Panc1 (cell line): ENCODE data around the gene PLN.

Experiments used
- CTCF ChIP-seq: fragments of 450-650 bp; IDR thresholded peaks from 2 replicates; pipeline ENCODE4 v1.5.1; 2017; ENCODE audit warnings: mild to moderate bottlenecking
- POLR2AphosphoS5 ChIP-seq: IDR thresholded peaks from 2 replicates; pipeline ENCODE4 v1.6.1; 2012; ENCODE audit warnings: mild to moderate bottlenecking, low read depth, low read length, moderate library complexity
- SIN3A ChIP-seq: IDR thresholded peaks from 2 replicates; pipeline ENCODE4 v1.6.1; 2012; ENCODE audit warnings: low read depth, mild to moderate bottlenecking, low read length, moderate library complexity, borderline replicate concordance; ENCODE audit not compliant: insufficient read depth
- TCF7L2 ChIP-seq: IDR thresholded peaks from 2 replicates; pipeline ENCODE4 v1.6.1; 2011; ENCODE audit warnings: mild to moderate bottlenecking, low read depth, low read length, inconsistent platforms
- TF ChIP-seq, protein P1 (sequence below), 2 experiments: IDR thresholded peaks; 2 replicates each; pipeline ENCODE4 v1.6.1; 2011 to 2012; ENCODE audit warnings: low read depth in 2 of 2, control low read depth in 1 of 2, low read length in 1 of 2, mild to moderate bottlenecking in 1 of 2, moderate library complexity in 1 of 2; ENCODE audit not compliant: insufficient read depth in 1 of 2

DNA sequence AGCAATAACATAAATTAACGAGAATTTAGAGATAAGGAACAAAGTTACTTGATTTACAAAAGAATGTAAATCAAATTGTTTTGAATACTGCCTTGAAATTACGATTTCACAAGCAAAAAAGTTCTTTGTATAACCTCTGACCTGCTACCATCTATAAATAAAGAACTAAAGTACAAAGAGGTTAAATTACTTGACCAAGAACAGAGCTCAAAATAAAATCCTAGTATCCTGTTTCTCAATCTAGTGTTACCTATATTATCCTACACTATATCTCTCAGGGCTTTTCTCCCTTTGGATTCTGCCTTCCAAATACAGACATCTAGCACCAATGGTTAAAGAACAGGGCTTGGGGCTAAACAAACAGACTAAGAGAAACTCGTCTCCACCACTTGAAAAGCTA lies 43.8 kb downstream of the PLN start:
- no peak for TF ChIP-seq CTCF
- TF ChIP-seq POLR2AphosphoS5: no peak
- TF ChIP-seq, protein P1, sequence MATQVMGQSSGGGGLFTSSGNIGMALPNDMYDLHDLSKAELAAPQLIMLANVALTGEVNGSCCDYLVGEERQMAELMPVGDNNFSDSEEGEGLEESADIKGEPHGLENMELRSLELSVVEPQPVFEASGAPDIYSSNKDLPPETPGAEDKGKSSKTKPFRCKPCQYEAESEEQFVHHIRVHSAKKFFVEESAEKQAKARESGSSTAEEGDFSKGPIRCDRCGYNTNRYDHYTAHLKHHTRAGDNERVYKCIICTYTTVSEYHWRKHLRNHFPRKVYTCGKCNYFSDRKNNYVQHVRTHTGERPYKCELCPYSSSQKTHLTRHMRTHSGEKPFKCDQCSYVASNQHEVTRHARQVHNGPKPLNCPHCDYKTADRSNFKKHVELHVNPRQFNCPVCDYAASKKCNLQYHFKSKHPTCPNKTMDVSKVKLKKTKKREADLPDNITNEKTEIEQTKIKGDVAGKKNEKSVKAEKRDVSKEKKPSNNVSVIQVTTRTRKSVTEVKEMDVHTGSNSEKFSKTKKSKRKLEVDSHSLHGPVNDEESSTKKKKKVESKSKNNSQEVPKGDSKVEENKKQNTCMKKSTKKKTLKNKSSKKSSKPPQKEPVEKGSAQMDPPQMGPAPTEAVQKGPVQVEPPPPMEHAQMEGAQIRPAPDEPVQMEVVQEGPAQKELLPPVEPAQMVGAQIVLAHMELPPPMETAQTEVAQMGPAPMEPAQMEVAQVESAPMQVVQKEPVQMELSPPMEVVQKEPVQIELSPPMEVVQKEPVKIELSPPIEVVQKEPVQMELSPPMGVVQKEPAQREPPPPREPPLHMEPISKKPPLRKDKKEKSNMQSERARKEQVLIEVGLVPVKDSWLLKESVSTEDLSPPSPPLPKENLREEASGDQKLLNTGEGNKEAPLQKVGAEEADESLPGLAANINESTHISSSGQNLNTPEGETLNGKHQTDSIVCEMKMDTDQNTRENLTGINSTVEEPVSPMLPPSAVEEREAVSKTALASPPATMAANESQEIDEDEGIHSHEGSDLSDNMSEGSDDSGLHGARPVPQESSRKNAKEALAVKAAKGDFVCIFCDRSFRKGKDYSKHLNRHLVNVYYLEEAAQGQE (IDR thresholded peaks at IDR 0.05; ENCODE audit: insufficient read depth in 1 of 2, low read depth in 2 of 2, low read length in 1 of 2): no peak
- TF ChIP-seq TCF7L2: no peak
- TF ChIP-seq SIN3A: no peak
